ENCODE measurements around the gene PRSS36.

Gene PRSS36

GRCh38 chr16:31094424-31095120 lies 55.3 kb downstream of the PRSS36 start, which contains the start of gene VKORC1 (continued):
- TF ChIP-seq ZNF202 (tag by site-specific recombination; IDR thresholded peaks at IDR 0.05; ENCODE audit: borderline replicate concordance) (no peak), ZNF580 (tag by site-specific recombination; IDR thresholded peaks at IDR 0.05) (no peak), ZNF302 (tag by site-specific recombination; IDR thresholded peaks at IDR 0.05; ENCODE audit: low read depth) (no peak), SP2 (tag by site-specific recombination; IDR thresholded peaks at IDR 0.05) (peak; percentile 97), ZNF155 (tag by site-specific recombination; IDR thresholded peaks at IDR 0.05) (no peak), ZNF211 (tag by site-specific recombination; IDR thresholded peaks at IDR 0.05; ENCODE audit: low read depth) (no peak), PBX3 (CRISPR knock-in tag; IDR thresholded peaks at IDR 0.05) (peak; percentile 43; the same call in 1 of the 2 replicates), OVOL3 (tag by site-specific recombination; IDR thresholded peaks at IDR 0.05) (no peak), ZBTB20 (tag by site-specific recombination; IDR thresholded peaks at IDR 0.05) (peak; percentile 99), IKZF3 (tag by site-specific recombination; IDR thresholded peaks at IDR 0.05) (peak; percentile 99), ZNF248 (tag by site-specific recombination; IDR thresholded peaks at IDR 0.05) (no peak), ZSCAN4 (tag by site-specific recombination; IDR thresholded peaks at IDR 0.05) (0 out of 2 replicates have a peak, but pooled peaks have one; percentile 9), KLF17 (tag by site-specific recombination; IDR thresholded peaks at IDR 0.05) (peak; percentile 71), KLF8 (tag by site-specific recombination; IDR thresholded peaks at IDR 0.05) (peak; percentile 60; the same call in 1 of the 2 replicates), KLF7 (tag by site-specific recombination; IDR thresholded peaks at IDR 0.05; ENCODE audit: borderline replicate concordance) (peak; percentile 76; the same call in 1 of the 2 replicates), FEZF1 (tag by site-specific recombination; IDR thresholded peaks at IDR 0.05) (peak; percentile 52; the same call in 1 of the 2 replicates), ZNF76 (tag by site-specific recombination; IDR thresholded peaks at IDR 0.05; ENCODE audit: borderline replicate concordance, low read depth) (peak; percentile 99), HOXA7 (CRISPR knock-in tag; IDR thresholded peaks at IDR 0.05; ENCODE audit: borderline replicate concordance) (no peak), ZNF629 (tag by site-specific recombination; IDR thresholded peaks at IDR 0.05) (peak; percentile 55), KLF9 (tag by site-specific recombination; IDR thresholded peaks at IDR 0.05; ENCODE audit: low read depth) (peak; percentile 64), ZNF19 (tag by site-specific recombination; IDR thresholded peaks at IDR 0.05; ENCODE audit: low read depth) (no peak), KLF10 (tag by site-specific recombination; IDR thresholded peaks at IDR 0.05) (peak; percentile 72), ZBTB8A (tag by site-specific recombination; IDR thresholded peaks at IDR 0.05) (peak; percentile 99), ZNF335 (tag by site-specific recombination; conservative IDR thresholded peaks at IDR 0.05) (peak; percentile 99), ZBTB1 (tag by site-specific recombination; IDR thresholded peaks at IDR 0.05) (no peak), ZNF354C (tag by site-specific recombination; IDR thresholded peaks at IDR 0.05; ENCODE audit: borderline replicate concordance, low read depth) (no peak)
- TF ChIP-seq, protein P1, sequence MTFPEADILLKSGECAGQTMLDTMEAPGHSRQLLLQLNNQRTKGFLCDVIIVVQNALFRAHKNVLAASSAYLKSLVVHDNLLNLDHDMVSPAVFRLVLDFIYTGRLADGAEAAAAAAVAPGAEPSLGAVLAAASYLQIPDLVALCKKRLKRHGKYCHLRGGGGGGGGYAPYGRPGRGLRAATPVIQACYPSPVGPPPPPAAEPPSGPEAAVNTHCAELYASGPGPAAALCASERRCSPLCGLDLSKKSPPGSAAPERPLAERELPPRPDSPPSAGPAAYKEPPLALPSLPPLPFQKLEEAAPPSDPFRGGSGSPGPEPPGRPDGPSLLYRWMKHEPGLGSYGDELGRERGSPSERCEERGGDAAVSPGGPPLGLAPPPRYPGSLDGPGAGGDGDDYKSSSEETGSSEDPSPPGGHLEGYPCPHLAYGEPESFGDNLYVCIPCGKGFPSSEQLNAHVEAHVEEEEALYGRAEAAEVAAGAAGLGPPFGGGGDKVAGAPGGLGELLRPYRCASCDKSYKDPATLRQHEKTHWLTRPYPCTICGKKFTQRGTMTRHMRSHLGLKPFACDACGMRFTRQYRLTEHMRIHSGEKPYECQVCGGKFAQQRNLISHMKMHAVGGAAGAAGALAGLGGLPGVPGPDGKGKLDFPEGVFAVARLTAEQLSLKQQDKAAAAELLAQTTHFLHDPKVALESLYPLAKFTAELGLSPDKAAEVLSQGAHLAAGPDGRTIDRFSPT (tag by site-specific recombination; IDR thresholded peaks at IDR 0.05), result peak; percentile 73
- TF ChIP-seq, protein P2, sequence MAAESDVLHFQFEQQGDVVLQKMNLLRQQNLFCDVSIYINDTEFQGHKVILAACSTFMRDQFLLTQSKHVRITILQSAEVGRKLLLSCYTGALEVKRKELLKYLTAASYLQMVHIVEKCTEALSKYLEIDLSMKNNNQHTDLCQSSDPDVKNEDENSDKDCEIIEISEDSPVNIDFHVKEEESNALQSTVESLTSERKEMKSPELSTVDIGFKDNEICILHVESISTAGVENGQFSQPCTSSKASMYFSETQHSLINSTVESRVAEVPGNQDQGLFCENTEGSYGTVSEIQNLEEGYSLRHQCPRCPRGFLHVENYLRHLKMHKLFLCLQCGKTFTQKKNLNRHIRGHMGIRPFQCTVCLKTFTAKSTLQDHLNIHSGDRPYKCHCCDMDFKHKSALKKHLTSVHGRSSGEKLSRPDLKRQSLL (tag by site-specific recombination; IDR thresholded peaks at IDR 0.05), result peak; percentile 40; the same call in 1 of the 2 replicates
- TF ChIP-seq, protein P3, sequence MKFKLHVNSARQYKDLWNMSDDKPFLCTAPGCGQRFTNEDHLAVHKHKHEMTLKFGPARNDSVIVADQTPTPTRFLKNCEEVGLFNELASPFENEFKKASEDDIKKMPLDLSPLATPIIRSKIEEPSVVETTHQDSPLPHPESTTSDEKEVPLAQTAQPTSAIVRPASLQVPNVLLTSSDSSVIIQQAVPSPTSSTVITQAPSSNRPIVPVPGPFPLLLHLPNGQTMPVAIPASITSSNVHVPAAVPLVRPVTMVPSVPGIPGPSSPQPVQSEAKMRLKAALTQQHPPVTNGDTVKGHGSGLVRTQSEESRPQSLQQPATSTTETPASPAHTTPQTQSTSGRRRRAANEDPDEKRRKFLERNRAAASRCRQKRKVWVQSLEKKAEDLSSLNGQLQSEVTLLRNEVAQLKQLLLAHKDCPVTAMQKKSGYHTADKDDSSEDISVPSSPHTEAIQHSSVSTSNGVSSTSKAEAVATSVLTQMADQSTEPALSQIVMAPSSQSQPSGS (tag by site-specific recombination; IDR thresholded peaks at IDR 0.05; ENCODE audit: low read depth), result no peak
- TF ChIP-seq, protein P4, sequence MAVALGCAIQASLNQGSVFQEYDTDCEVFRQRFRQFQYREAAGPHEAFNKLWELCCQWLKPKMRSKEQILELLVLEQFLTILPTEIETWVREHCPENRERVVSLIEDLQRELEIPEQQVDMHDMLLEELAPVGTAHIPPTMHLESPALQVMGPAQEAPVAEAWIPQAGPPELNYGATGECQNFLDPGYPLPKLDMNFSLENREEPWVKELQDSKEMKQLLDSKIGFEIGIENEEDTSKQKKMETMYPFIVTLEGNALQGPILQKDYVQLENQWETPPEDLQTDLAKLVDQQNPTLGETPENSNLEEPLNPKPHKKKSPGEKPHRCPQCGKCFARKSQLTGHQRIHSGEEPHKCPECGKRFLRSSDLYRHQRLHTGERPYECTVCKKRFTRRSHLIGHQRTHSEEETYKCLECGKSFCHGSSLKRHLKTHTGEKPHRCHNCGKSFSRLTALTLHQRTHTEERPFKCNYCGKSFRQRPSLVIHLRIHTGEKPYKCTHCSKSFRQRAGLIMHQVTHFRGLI (tag by site-specific recombination; IDR thresholded peaks at IDR 0.05), result no peak; the same call in 1 of the 2 replicates
